GM12878 (cell line): ENCODE results near the gene FBXL16. TPM values are rescaled to one million over a fixed set of nuclear protein-coding genes. Genes with fewer than 3 reads are reported as not detected.

Experiments
- ATAC-seq: fragments of 200-7000 bp; cut with Tn5 transposase; 3 replicates; pipeline ENCODE4 v1.9.1; 2020; ENCODE audit warnings: mild to moderate bottlenecking, moderate library complexity
- BruUV-seq: library from RNA; stranded (reverse); fragments of 400-500 nt; replicated peaks from 2 replicates; lab custom pipeline; 2021; lab: Mats Ljungman, UMichigan
- CTCF ChIA-PET: fragments of 300-600 bp; sonication (Branson Sonifier 250); formaldehyde crosslinking; extraction: SDS; loops from one replicate; lab custom pipeline; 2021; ENCODE audit warnings: inconsistent platforms; lab: Yijun Ruan, JAX
- POLR2A ChIA-PET: fragments of 350-600 bp; formaldehyde crosslinking; extraction: SDS; loops from one replicate; lab custom pipeline; 2021; ENCODE audit warnings: inconsistent platforms; lab: Charles Lee
- RAD21 ChIA-PET: fragments of 300-600 bp; sonication (Branson Sonifier 250); formaldehyde crosslinking; loops from one replicate; lab custom pipeline; 2023; ENCODE audit warnings: antibody characterized with exemption; ENCODE audit not compliant: unreplicated experiment; lab: Charles Lee
- SMC1A ChIA-PET: fragments of 300-600 bp; sonication (Branson Sonifier 250); formaldehyde crosslinking; loops from one replicate; lab custom pipeline; 2023; ENCODE audit not compliant: unreplicated experiment, uncharacterized antibody; lab: Charles Lee
- DNase-seq: peaks from one replicate; pipeline ENCODE4 v3.0.0-alpha.2; 2011; ENCODE audit warnings: low read depth, low spot score
- FAIRE-seq: peaks from 3 replicates; lab custom pipeline; 2011; peaks lifted over from hg19 to GRCh38; lab: Jason Lieb, UNC
- H2AFZ ChIP-seq: 2 replicates; pipeline ENCODE4 v1.6.0; 2011; ENCODE audit warnings: low read depth, low read length, control low read depth; ENCODE audit not compliant: control insufficient read depth
- H3K27ac ChIP-seq: 2 replicates; pipeline ENCODE4 v1.5.1; 2011; ENCODE audit warnings: control low read depth; ENCODE audit not compliant: control insufficient read depth, insufficient read depth
- H3K27me3 ChIP-seq, 2 experiments: replicated peaks in 1 of 2; 2 replicates each; pipeline versions ENCODE4 v1.6.0 to v1.6.1; 2011; ENCODE audit warnings: low read length in 1 of 2; ENCODE audit not compliant: control insufficient read depth in 2 of 2, insufficient read depth in 2 of 2
- H3K36me3 ChIP-seq, 2 experiments: 2 replicates each; pipeline ENCODE4 v1.5.1; 2011; ENCODE audit warnings: low read length in 1 of 2; ENCODE audit not compliant: control insufficient read depth in 2 of 2, insufficient read depth in 2 of 2
- H3K4me1 ChIP-seq: 2 replicates; pipeline ENCODE4 v1.6.1; 2011; ENCODE audit warnings: mild to moderate bottlenecking, low read length, moderate library complexity, mixed read lengths; ENCODE audit not compliant: control insufficient read depth, insufficient read depth
- H3K4me2 ChIP-seq: 2 replicates; pipeline ENCODE4 v1.6.0; 2011; ENCODE audit warnings: control low read depth; ENCODE audit not compliant: control insufficient read depth, insufficient read depth
- H3K4me3 ChIP-seq: fragments of 200-600 bp; sonication (generic); 2 replicates; pipeline ENCODE4 v1.5.1; 2016
- H3K79me2 ChIP-seq: 2 replicates; pipeline ENCODE4 v1.6.0; 2011; ENCODE audit warnings: low read length; ENCODE audit not compliant: control insufficient read depth, insufficient read depth
- H3K9ac ChIP-seq: 2 replicates; pipeline ENCODE4 v1.8.0; 2011; ENCODE audit warnings: low read length, control low read depth, mixed read lengths; ENCODE audit not compliant: control insufficient read depth, insufficient read depth
- H3K9me3 ChIP-seq: replicated peaks from 3 replicates; pipeline ENCODE4 v1.5.1; 2011; ENCODE audit warnings: mild to moderate bottlenecking, low read length; ENCODE audit not compliant: control insufficient read depth, insufficient read depth
- H4K20me1 ChIP-seq: 2 replicates; pipeline ENCODE4 v1.6.0; 2011; ENCODE audit not compliant: control insufficient read depth, insufficient read depth
- CEBPB ChIP-seq, 2 experiments: fragments of 150-350 bp in 1 of 2; IDR thresholded peaks; 2 replicates each; pipeline ENCODE4 v1.6.1; 2012 to 2014; ENCODE audit warnings: low read depth in 2 of 2, low read length in 2 of 2, borderline replicate concordance in 1 of 2, inconsistent platforms in 1 of 2
- ELK1 ChIP-seq: IDR thresholded peaks from 2 replicates; pipeline ENCODE4 v1.6.1; 2012; ENCODE audit warnings: low read depth, low read length, improper control_type of control experiment
- NFXL1 ChIP-seq: fragments of 450-650 bp; IDR thresholded peaks from 2 replicates; pipeline ENCODE4 v1.6.1; 2017; ENCODE audit warnings: antibody characterized with exemption, mild to moderate bottlenecking, borderline replicate concordance
- NR2F1 ChIP-seq: fragments of 450-650 bp; conservative IDR thresholded peaks from 2 replicates; pipeline ENCODE4 v1.6.1; 2017; ENCODE audit warnings: mild to moderate bottlenecking
- POLR2A ChIP-seq: IDR thresholded peaks from 2 replicates; pipeline ENCODE4 v1.6.1; 2011; ENCODE audit warnings: low read depth, mild to moderate bottlenecking, low read length
- TCF12 ChIP-seq: IDR thresholded peaks from 2 replicates; pipeline ENCODE4 v1.6.1; 2011; ENCODE audit warnings: low read depth, mild to moderate bottlenecking, low read length
- WGBS: methylation state at CpG from one replicate; pipeline ENCODE4 v1.1.6; 2016; ENCODE audit warnings: low lambda C conversion rate; ENCODE audit not compliant: insufficient replicate concordance, insufficient coverage; ENCODE audit errors: missing lambda C conversion rate; 5-methylcytosine and 5-hydroxymethylcytosine counted together
- in situ Hi-C: fragments of 300-500 bp; cut with MboI; formaldehyde crosslinking; loops from 9 replicates; pipeline ENCODE4 v1.14.3; 2018; ENCODE audit warnings: mixed read lengths
- intact Hi-C: fragments of 100-400 bp; cut with micrococcal nuclease; formaldehyde crosslinking; loops from one replicate; pipeline ENCODE4 v1.14.2; 2022; ENCODE audit not compliant: unreplicated experiment
- polyA plus RNA-seq, 11 experiments: library from polyadenylated mRNA; depleted of rRNA in 4 of 11; unstranded in 6 of 11; stranded (reverse) in 5 of 11; fragments of >200 nt; fragmentation: Nextera tagmentation in 4 of 11; fragmentation: Illumina TruSeq in 1 of 11; extraction: Ambion mirVana in 4 of 11; extraction: Trizol in 1 of 11; gene quantifications; 1 replicate in 1 of 11; 2 replicates in 10 of 11; pipeline versions ENCODE4 v1.2.1 to v1.2.3, GENCODE V29; 2011 to 2016; ENCODE audit warnings: inconsistent platforms in 2 of 11, missing spikeins in 2 of 11, low read depth in 1 of 11
- total RNA-seq, 4 experiments: library from RNA; depleted of rRNA in 3 of 4; stranded (reverse); fragments of >200 nt in 3 of 4; fragmentation: Illumina TruSeq in 1 of 4; extraction: Trizol in 1 of 4; gene quantifications; 2 replicates each; pipeline versions ENCODE4 v1.2.1 to v1.2.3, GENCODE V29; 2013 to 2021
- TF ChIP-seq, protein P1 (sequence below): fragments of 150-350 bp; IDR thresholded peaks from 2 replicates; pipeline ENCODE4 v1.6.1; 2014; ENCODE audit warnings: mild to moderate bottlenecking, low read depth, low read length

Gene FBXL16
- total and polyA plus RNA-seq, 10 of the 15 experiments (the other 5 are each of a cell fraction or from before 2014, with no cell fraction given) = 0.13 to 1.4 (median 0.24) TPM

DNA sequence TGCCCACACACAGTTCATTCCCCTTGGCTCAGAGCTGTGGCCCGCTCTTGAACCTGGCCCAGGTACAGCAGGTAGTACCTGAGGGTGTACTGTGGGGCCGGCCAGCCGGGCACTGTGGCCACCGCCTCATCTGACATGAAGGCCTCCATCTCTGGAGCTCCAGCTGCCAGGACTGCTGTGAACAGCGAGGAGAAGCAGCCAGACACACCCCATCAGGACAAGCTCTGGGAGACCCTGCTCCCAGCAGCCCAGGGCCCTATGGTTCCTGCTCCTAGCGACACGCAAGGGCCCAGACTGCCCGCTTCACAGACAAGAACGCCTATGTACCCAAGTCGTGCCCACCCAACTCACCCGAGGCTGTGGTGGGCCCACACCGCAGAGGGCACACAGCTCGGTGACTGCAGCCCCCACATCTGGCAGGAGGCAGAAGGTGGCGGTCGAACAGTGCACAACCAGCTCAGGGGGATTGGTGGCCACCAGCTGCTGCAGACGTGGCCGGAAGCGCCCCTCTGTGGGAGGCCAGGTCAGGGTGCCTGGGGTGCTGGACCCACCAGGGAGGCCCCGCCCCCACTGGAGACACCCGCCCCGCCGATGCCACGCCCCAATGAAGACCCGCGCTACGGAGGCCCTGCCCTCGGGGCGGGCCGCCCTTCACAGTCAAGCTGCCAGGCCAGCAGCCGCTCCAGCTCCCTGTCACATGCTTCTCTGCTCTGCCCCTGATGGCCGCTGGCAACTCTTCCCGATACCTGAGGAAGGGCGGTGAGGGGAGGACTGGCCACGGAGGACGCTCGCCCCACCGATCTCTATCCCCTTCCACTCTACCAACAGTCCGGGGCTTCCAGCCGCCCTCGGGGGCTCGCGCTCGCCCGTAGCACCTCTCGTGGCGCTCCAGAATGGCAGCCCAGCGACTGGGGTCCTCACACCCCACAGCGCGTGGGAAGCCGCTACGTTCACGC lies 26.5 kb downstream of the FBXL16 start (continued):
- TF ChIP-seq, protein P1, sequence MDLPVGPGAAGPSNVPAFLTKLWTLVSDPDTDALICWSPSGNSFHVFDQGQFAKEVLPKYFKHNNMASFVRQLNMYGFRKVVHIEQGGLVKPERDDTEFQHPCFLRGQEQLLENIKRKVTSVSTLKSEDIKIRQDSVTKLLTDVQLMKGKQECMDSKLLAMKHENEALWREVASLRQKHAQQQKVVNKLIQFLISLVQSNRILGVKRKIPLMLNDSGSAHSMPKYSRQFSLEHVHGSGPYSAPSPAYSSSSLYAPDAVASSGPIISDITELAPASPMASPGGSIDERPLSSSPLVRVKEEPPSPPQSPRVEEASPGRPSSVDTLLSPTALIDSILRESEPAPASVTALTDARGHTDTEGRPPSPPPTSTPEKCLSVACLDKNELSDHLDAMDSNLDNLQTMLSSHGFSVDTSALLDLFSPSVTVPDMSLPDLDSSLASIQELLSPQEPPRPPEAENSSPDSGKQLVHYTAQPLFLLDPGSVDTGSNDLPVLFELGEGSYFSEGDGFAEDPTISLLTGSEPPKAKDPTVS = no peak
- no peak for TF ChIP-seq CEBPB (IDR thresholded peaks at IDR 0.05; ENCODE audit: borderline replicate concordance in 1 of 2, low read depth in 2 of 2, low read length in 2 of 2)
- no peak for TF ChIP-seq NR2F1
- no peak for TF ChIP-seq ELK1
- TF ChIP-seq, all 136 proteins: peak for 7

DNA sequence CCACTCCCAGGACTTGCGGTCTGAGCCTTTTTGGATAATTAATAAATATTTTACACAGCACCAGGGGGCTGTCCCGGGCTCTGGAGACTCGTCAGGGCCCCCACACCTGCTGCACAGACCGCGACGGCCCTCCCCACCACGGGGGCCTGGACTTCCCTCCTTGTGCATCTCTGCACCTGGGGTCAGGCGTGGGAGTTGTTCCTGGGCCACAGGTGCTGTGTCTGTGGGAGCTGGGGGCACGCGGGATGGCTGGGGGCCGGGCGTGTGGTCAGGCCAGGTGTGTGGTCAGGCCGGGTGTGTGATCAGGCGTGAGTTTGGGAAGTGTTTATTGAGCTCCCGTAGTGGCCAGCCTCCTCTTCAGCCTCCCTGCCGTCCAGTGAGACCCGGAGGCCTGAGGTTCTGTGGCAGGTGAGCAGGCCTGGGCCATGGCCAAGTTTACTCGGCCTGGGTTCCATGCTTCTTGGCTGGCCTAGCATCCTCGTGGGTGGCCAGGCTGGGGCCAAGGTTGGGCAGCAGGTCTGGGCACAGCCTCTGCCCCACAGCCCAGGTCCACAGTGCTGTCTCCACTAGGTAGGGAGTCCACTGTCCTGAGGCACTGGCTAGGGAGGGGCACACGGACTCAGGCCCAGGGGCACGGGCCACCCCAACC lies 27.3 kb downstream of the FBXL16 start:
- POLR2A ChIA-PET = no interaction called here
- DNase-seq (no peak), ATAC-seq (no peak), FAIRE-seq (no peak)
- intact Hi-C loops = no loop called here
- Histone ChIP-seq H3K9me3 (no peaks in the 10 kb centered on the region), H3K27me3 (no peaks in the 10 kb centered on the region), H3K9ac (no peak overlapping the region), H4K20me1 (peaks cover 6% of the 10 kb centered on the region; the same call in 1 of the 2 replicates), H3K4me1 (peaks cover 13% of the 10 kb centered on the region), H3K4me3 (no peak overlapping the region), H3K36me3 (peaks cover 6 to 7% of the 10 kb centered on the region in 2 experiments; a peak in 2 of 4 replicates), H3K79me2 (peaks cover 18% of the 10 kb centered on the region), H3K27ac (no peak overlapping the region), H3K4me2 (no peak overlapping the region), H2AFZ (no peak overlapping the region)
- BruUV-seq = no TSS peak
- CTCF ChIA-PET = interaction anchor here (0.9 kb wide), 1 partner anchor 10 kb away, joined by 4 read pairs; the partner anchor contains the start of gene RHOT2
- SMC1A ChIA-PET = no interaction called here
- WGBS = 22% methylated on average over 21 of the region's 21 CpGs
- RAD21 ChIA-PET = interaction anchor here (0.6 kb wide), 1 partner anchor 1043 kb away, joined by 4 read pairs; no protein-coding TSS in a partner anchor
- in situ Hi-C loops = no loop called here
- TF ChIP-seq NFXL1 (no peak), POLR2A (peak; percentile 47; the same call in 1 of the 2 replicates), TCF12 (0 out of 2 replicates have a peak, but pooled peaks have one; percentile 37)
